Peyer's patch (tissue), 4 donors: ENCODE measurements around the gene ZNF778. TPM values are rescaled to one million over a fixed set of nuclear protein-coding genes. Genes with fewer than 3 reads are reported as not detected.
"Not testable (repeated sequence)": the region's sequence is repeated elsewhere in the genome, so short reads cannot be mapped to it uniquely, and the experiment has no call there.

Experiments used
- DNase-seq, 3 donors: peaks; one replicate each; pipeline ENCODE4 v3.0.0-alpha.2; 2017 to 2019
- H3K27ac ChIP-seq, 4 donors: fragments of 200-600 bp; sonication (generic); one replicate each; pipeline ENCODE4 v1.5.1; 2016 to 2019
- H3K27me3 ChIP-seq, 2 donors: fragments of 200-600 bp; sonication (generic); one replicate each; pipeline ENCODE4 v1.5.1; 2019
- H3K36me3 ChIP-seq, 3 donors: fragments of 200-600 bp; sonication (generic); one replicate each; pipeline ENCODE4 v1.5.1; 2016 to 2019
- H3K4me1 ChIP-seq, 4 donors: fragments of 200-600 bp; sonication (generic); one replicate each; pipeline ENCODE4 v1.5.1; 2016 to 2019
- H3K4me3 ChIP-seq, 4 donors: fragments of 200-600 bp; sonication (generic); 1 replicate in 3 of 4; 2 replicates in 1 of 4; pipeline ENCODE4 v1.5.1; 2016 to 2019; ENCODE audit warnings: mild to moderate bottlenecking in 1 of 4
- H3K9me3 ChIP-seq, 4 donors: fragments of 200-600 bp; sonication (generic); one replicate each; pipeline ENCODE4 v1.5.1; 2016 to 2019; ENCODE audit warnings: mild to moderate bottlenecking in 1 of 4
- CTCF ChIP-seq, 6 experiments: fragments of 450-650 bp in 4 of 6; fragments of 200-600 bp in 2 of 6; sonication (generic) in 1 of 6; IDR thresholded peaks; one replicate each; pipeline ENCODE4 v1.5.1; 2017 to 2019; ENCODE audit warnings: antibody characterized with exemption in 6 of 6, mild to moderate bottlenecking in 3 of 6, moderate library complexity in 1 of 6
- POLR2A ChIP-seq, 2 donors: fragments of 450-650 bp; IDR thresholded peaks; one replicate each; pipeline ENCODE4 v1.5.1; 2017; ENCODE audit warnings: antibody characterized with exemption in 2 of 2, mild to moderate bottlenecking in 2 of 2, moderate library complexity in 2 of 2
- total RNA-seq, 4 donors: library from RNA; depleted of rRNA; stranded (reverse); fragments of >200 nt; gene quantifications; one replicate each; pipeline ENCODE4 v1.1.0, GENCODE V29; 2016

Gene ZNF778
- total RNA-seq, 4 donors from 2014 or later = 4.1 to 16.9 (median 10.7) TPM

GRCh38 chr16:89183975-89184676 lies 33.4 kb upstream of the ZNF778 start:
- no peak for TF ChIP-seq POLR2A (IDR thresholded peaks at IDR 0.05)
- no peak for TF ChIP-seq CTCF (IDR thresholded peaks at IDR 0.05)
- H3K4me3 ChIP-seq = no peak overlapping the region
- H3K27me3 ChIP-seq = no peaks in the 10 kb centered on the region
- no peaks in the 10 kb centered on the region for H3K4me1 ChIP-seq
- no peaks in the 10 kb centered on the region for H3K36me3 ChIP-seq
- H3K27ac ChIP-seq = no peak overlapping the region
- H3K9me3 ChIP-seq = no peaks in the 10 kb centered on the region
- DNase-seq = no peak

GRCh38 chr16:89184677-89184932 lies 32.9 kb upstream of the ZNF778 start:
- Histone ChIP-seq H3K9me3 (no peaks in the 10 kb centered on the region), H3K36me3 (no peaks in the 10 kb centered on the region), H3K27me3 (no peaks in the 10 kb centered on the region), H3K27ac (no peak overlapping the region), H3K4me1 (no peaks in the 10 kb centered on the region), H3K4me3 (no peak overlapping the region)
- no peak for TF ChIP-seq POLR2A (IDR thresholded peaks at IDR 0.05)
- TF ChIP-seq CTCF (IDR thresholded peaks at IDR 0.05) = no peak
- no peak for DNase-seq

GRCh38 chr16:89184933-89185794 lies 32.3 kb upstream of the ZNF778 start:
- Histone ChIP-seq H3K27ac (no peak overlapping the region), H3K36me3 (no peaks in the 10 kb centered on the region), H3K27me3 (no peaks in the 10 kb centered on the region), H3K9me3 (no peaks in the 10 kb centered on the region), H3K4me1 (no peaks in the 10 kb centered on the region), H3K4me3 (no peak overlapping the region)
- no peak for DNase-seq
- TF ChIP-seq CTCF (IDR thresholded peaks at IDR 0.05) = no peak
- TF ChIP-seq POLR2A (IDR thresholded peaks at IDR 0.05) = no peak

GRCh38 chr16:89185887-89186592 lies 31.5 kb upstream of the ZNF778 start:
- H3K9me3 ChIP-seq, H3K4me1 ChIP-seq, H3K36me3 ChIP-seq, H3K27ac ChIP-seq, DNase-seq, H3K27me3 ChIP-seq, H3K4me3 ChIP-seq: not testable (repeated sequence)

GRCh38 chr16:89186593-89187031 lies 30.9 kb upstream of the ZNF778 start:
- not testable (repeated sequence) for H3K27ac ChIP-seq, H3K9me3 ChIP-seq, H3K4me1 ChIP-seq, H3K27me3 ChIP-seq, H3K4me3 ChIP-seq, DNase-seq, H3K36me3 ChIP-seq

GRCh38 chr16:89187032-89187769 lies 30.3 kb upstream of the ZNF778 start:
- peaks cover 0 to 9% (median 2%) of the 10 kb centered on the region in 4 donors for H3K4me1 ChIP-seq
- H3K36me3 ChIP-seq = no peaks in the 10 kb centered on the region
- TF ChIP-seq POLR2A (IDR thresholded peaks at IDR 0.05) (no peak), CTCF (IDR thresholded peaks at IDR 0.05) (no peak)
- no peaks in the 10 kb centered on the region for H3K27me3 ChIP-seq
- no peaks in the 10 kb centered on the region for H3K9me3 ChIP-seq
- no peak overlapping the region for H3K4me3 ChIP-seq
- H3K27ac ChIP-seq = no peak overlapping the region
- no peak for DNase-seq
